Measurements from ENCODE around the gene ARHGEF28. TPM values are rescaled to one million over a fixed set of nuclear protein-coding genes. Genes with fewer than 3 reads are reported as not detected.

Gene ARHGEF28
- total and polyA plus RNA-seq, 9 of the 15 experiments (the other 6 are each of a cell fraction or from before 2014, with no cell fraction given) = 0.27 TPM; not detected in 8

- Histone ChIP-seq H3K36me3 (ENCODE audit: control insufficient read depth, insufficient read depth, low read length) (no peaks in the 10 kb centered on the region), H3K9me1 (ENCODE audit: control insufficient read depth, insufficient read depth, low read length) (no peaks in the 10 kb centered on the region), H4K20me1 (replicated peaks; ENCODE audit: control insufficient read depth, insufficient read depth, low read length) (no peaks in the 10 kb centered on the region), H3K27me3 (ENCODE audit: control insufficient read depth in 2 of 2, insufficient read depth in 2 of 2, low read length in 2 of 2) (no peaks in the 10 kb centered on the region), H3K4me3 (no peak overlapping the region), H3K79me2 (ENCODE audit: control insufficient read depth, insufficient read depth, low read length) (no peaks in the 10 kb centered on the region), H3K27ac (ENCODE audit: extremely low read depth, low read depth, low read length) (no peak overlapping the region), H3K9me3 (replicated peaks; ENCODE audit: control insufficient read depth, insufficient read depth, low read depth, low read length) (no peaks in the 10 kb centered on the region), H2AFZ (ENCODE audit: low read depth, low read length) (no peak overlapping the region), H3K9ac (ENCODE audit: insufficient read depth in 1 of 2, low read depth in 2 of 2, low read length in 2 of 2) (no peak overlapping the region), H3K4me1 (replicated peaks in 1 of 2; ENCODE audit: control insufficient read depth in 2 of 2, insufficient read depth in 2 of 2, low read length in 2 of 2) (no peaks in the 10 kb centered on the region), H3K4me2 (ENCODE audit: insufficient read depth, low read length) (no peak overlapping the region)
- POLR2A ChIA-PET = no interaction called here
- 0% methylated on average over 1 of the region's 1 CpG for WGBS (ENCODE audit: insufficient coverage, low coverage, missing lambda C conversion rate)
- in situ Hi-C loops (cut with MboI) = no loop called here
- TF ChIP-seq CBX5 (IDR thresholded peaks at IDR 0.05; ENCODE audit: borderline replicate concordance, low read depth) = no peak
- no peak for TF ChIP-seq HSF4 (CRISPR knock-in tag; IDR thresholded peaks at IDR 0.05; ENCODE audit: borderline replicate concordance)
- no peak for TF ChIP-seq CREBBP (IDR thresholded peaks at IDR 0.05; ENCODE audit: low read depth, low read length)
- TF ChIP-seq ZBTB40 (IDR thresholded peaks at IDR 0.05) = no peak
- no peak for TF ChIP-seq ZBTB40 (CRISPR knock-in tag; IDR thresholded peaks at IDR 0.05)
- TF ChIP-seq GATA2 (CRISPR knock-in tag; IDR thresholded peaks at IDR 0.05) = no peak
- no peak for TF ChIP-seq RBM14 (IDR thresholded peaks at IDR 0.05; ENCODE audit: borderline replicate concordance, insufficient read depth, low read depth, low read length)
- TF ChIP-seq MED1 (CRISPR knock-in tag; IDR thresholded peaks at IDR 0.05; ENCODE audit: borderline replicate concordance) = no peak
- no peak for TF ChIP-seq KAT7 (CRISPR knock-in tag; IDR thresholded peaks at IDR 0.05; ENCODE audit: borderline replicate concordance)
- TF ChIP-seq NFATC3 (IDR thresholded peaks at IDR 0.05) = no peak
- TF ChIP-seq XRCC3 (IDR thresholded peaks at IDR 0.05) = no peak
- ATAC-seq = no peak
- FAIRE-seq = no peak
- BruUV-seq (replicated peaks) = no TSS peak
- CTCF ChIA-PET (ENCODE audit: low intra/inter-chr PET ratio) = no interaction called here
- no peak for DNase-seq (ENCODE audit: extremely low read depth in 1 of 4, low spot score in 3 of 4)
- intact Hi-C loops (cut with micrococcal nuclease) = no loop called here
These were observed 60.9 kb downstream of the ARHGEF28 start for GRCh38 chr5:73686912-73687311.
